Loucy (cell line): ENCODE measurements around the gene STARD10.
A peak's percentile ranks its signal among the peaks of the same experiment; 100 is the strongest.

Experiments
- H2AFZ ChIP-seq: fragments of 200-600 bp; sonication (generic); 2 replicates; pipeline ENCODE4 v1.6.0; 2016; ENCODE audit warnings: antibody characterized with exemption, mild to moderate bottlenecking, low read length, moderate library complexity
- H3F3A ChIP-seq: fragments of 200-600 bp; 2 replicates; pipeline ENCODE4 v1.6.0; 2016; ENCODE audit warnings: antibody characterized with exemption, low read depth, mild to moderate bottlenecking
- H3K27me3 ChIP-seq: fragments of 200-600 bp; sonication (generic); 2 replicates; pipeline ENCODE4 v1.6.1; 2014; ENCODE audit warnings: low read length, mild to moderate bottlenecking; ENCODE audit not compliant: insufficient read depth, poor library complexity, severe bottlenecking
- H3K36me3 ChIP-seq: fragments of 200-600 bp; sonication (generic); 2 replicates; pipeline ENCODE4 v1.6.1; 2016; ENCODE audit warnings: low read length; ENCODE audit not compliant: insufficient read depth
- H3K4me1 ChIP-seq: fragments of 200-600 bp; sonication (generic); 2 replicates; pipeline ENCODE4 v1.5.1; 2014; ENCODE audit warnings: low read length, mild to moderate bottlenecking; ENCODE audit not compliant: insufficient read depth, poor library complexity, severe bottlenecking
- H3K4me2 ChIP-seq: fragments of 200-600 bp; sonication (generic); 2 replicates; pipeline ENCODE4 v1.6.0; 2014; ENCODE audit warnings: antibody characterized with exemption, low read length, low read depth, mild to moderate bottlenecking; ENCODE audit not compliant: poor library complexity, severe bottlenecking
- H3K4me3 ChIP-seq: fragments of 200-600 bp; sonication (generic); 2 replicates; pipeline ENCODE4 v1.5.1; 2014; ENCODE audit warnings: low read length, mild to moderate bottlenecking, mixed read lengths; ENCODE audit not compliant: poor library complexity, severe bottlenecking
- H3K79me2 ChIP-seq: fragments of 200-600 bp; sonication (generic); 2 replicates; pipeline ENCODE4 v1.6.1; 2014; ENCODE audit warnings: low read length; ENCODE audit not compliant: insufficient read depth
- H3K9ac ChIP-seq: fragments of 200-600 bp; sonication (generic); 2 replicates; pipeline ENCODE4 v1.6.0; 2014; ENCODE audit warnings: mild to moderate bottlenecking, low read depth, low read length, moderate library complexity; ENCODE audit not compliant: poor library complexity, severe bottlenecking
- H3K9me2 ChIP-seq: fragments of 200-600 bp; sonication (generic); replicated peaks from 2 replicates; pipeline ENCODE4 v1.6.1; 2016; ENCODE audit warnings: low read depth, low read length, mixed read lengths
- H3K9me3 ChIP-seq: fragments of 200-600 bp; sonication (generic); 2 replicates; pipeline ENCODE4 v1.6.1; 2014; ENCODE audit warnings: mild to moderate bottlenecking, antibody characterized with exemption, low read length, low read depth; ENCODE audit not compliant: insufficient read depth
- H4K20me1 ChIP-seq: fragments of 200-600 bp; sonication (generic); 2 replicates; pipeline ENCODE4 v1.6.0; 2014; ENCODE audit warnings: antibody characterized with exemption, low read length, mild to moderate bottlenecking; ENCODE audit not compliant: insufficient read depth, poor library complexity, severe bottlenecking
- CTCF ChIP-seq: fragments of 200-600 bp; sonication (generic); conservative IDR thresholded peaks from 2 replicates; pipeline ENCODE4 v1.5.1; 2014; ENCODE audit warnings: mild to moderate bottlenecking, antibody characterized with exemption, low read length
- EZH2phosphoT487 ChIP-seq: fragments of 200-600 bp; IDR thresholded peaks from 2 replicates; pipeline ENCODE4 v1.6.1; 2018; ENCODE audit warnings: antibody characterized with exemption, mild to moderate bottlenecking, moderate library complexity, borderline replicate concordance

Gene STARD10

GRCh38 chr11:72736452-72737069, 57.3 kb downstream of the STARD10 start:
- peaks cover 35% of the 10 kb centered on the region for H3K4me1 ChIP-seq
- TF ChIP-seq CTCF (no peak), EZH2phosphoT487 (no peak)
- H4K20me1 ChIP-seq = peaks cover 5% of the 10 kb centered on the region
- peak overlapping the region; percentile 55 for H3K9ac ChIP-seq
- H3K4me3 ChIP-seq = no peak overlapping the region
- H3K27me3 ChIP-seq = no peaks in the 10 kb centered on the region
- H3F3A ChIP-seq = no peaks in the 10 kb centered on the region
- H3K36me3 ChIP-seq = 0 out of 2 replicates have a peak, but pooled peaks cover 2% of the 10 kb centered on the region
- peaks cover 54% of the 10 kb centered on the region; the same call in 1 of the 2 replicates for H3K79me2 ChIP-seq
- no peak overlapping the region for H2AFZ ChIP-seq
- H3K4me2 ChIP-seq = peak overlapping the region; percentile 60
- H3K9me3 ChIP-seq = no peaks in the 10 kb centered on the region
- H3K9me2 ChIP-seq = no peaks in the 10 kb centered on the region

- peaks cover 5% of the 10 kb centered on the region for H4K20me1 ChIP-seq
- peaks cover 11% of the 10 kb centered on the region; the same call in 1 of the 2 replicates for H3K36me3 ChIP-seq
- peaks cover 46% of the 10 kb centered on the region; the same call in 1 of the 2 replicates for H3K79me2 ChIP-seq
- H3K9ac ChIP-seq = no peak overlapping the region
- no peak overlapping the region for H2AFZ ChIP-seq
- no peak overlapping the region for H3K4me3 ChIP-seq
- no peaks in the 10 kb centered on the region for H3K9me2 ChIP-seq
- H3K4me2 ChIP-seq = no peak overlapping the region
- H3K27me3 ChIP-seq = no peaks in the 10 kb centered on the region
- no peak for TF ChIP-seq CTCF
- no peak for TF ChIP-seq EZH2phosphoT487
- H3K9me3 ChIP-seq = no peaks in the 10 kb centered on the region
- H3F3A ChIP-seq = no peaks in the 10 kb centered on the region
- peaks cover 25% of the 10 kb centered on the region for H3K4me1 ChIP-seq
Observed at GRCh38 chr11:72735495-72736027, 58.3 kb downstream of the STARD10 start.

GRCh38 chr11:72732329-72732728, 61.5 kb downstream of the STARD10 start:
- no peak for TF ChIP-seq CTCF
- TF ChIP-seq EZH2phosphoT487 = no peak
- H3K79me2 ChIP-seq = peaks cover 24% of the 10 kb centered on the region; the same call in 1 of the 2 replicates
- H3K36me3 ChIP-seq = peaks cover 11% of the 10 kb centered on the region; the same call in 1 of the 2 replicates
- peaks cover 13% of the 10 kb centered on the region for H3K4me1 ChIP-seq
- no peak overlapping the region for H3K9ac ChIP-seq
- no peaks in the 10 kb centered on the region for H3F3A ChIP-seq
- H3K4me2 ChIP-seq = no peak overlapping the region
- no peak overlapping the region for H3K4me3 ChIP-seq
- no peaks in the 10 kb centered on the region for H3K9me3 ChIP-seq
- H3K27me3 ChIP-seq = no peaks in the 10 kb centered on the region
- H2AFZ ChIP-seq = no peak overlapping the region
- peaks cover 5% of the 10 kb centered on the region for H4K20me1 ChIP-seq
- no peaks in the 10 kb centered on the region for H3K9me2 ChIP-seq
